Fibroblast of upper back skin (primary cell): ENCODE data around the gene FHL2.

ENCODE experiments used
- DNase-seq: peaks from one replicate; pipeline ENCODE4 v3.0.0-alpha.2; 2013

FHL2 gene

DNA sequence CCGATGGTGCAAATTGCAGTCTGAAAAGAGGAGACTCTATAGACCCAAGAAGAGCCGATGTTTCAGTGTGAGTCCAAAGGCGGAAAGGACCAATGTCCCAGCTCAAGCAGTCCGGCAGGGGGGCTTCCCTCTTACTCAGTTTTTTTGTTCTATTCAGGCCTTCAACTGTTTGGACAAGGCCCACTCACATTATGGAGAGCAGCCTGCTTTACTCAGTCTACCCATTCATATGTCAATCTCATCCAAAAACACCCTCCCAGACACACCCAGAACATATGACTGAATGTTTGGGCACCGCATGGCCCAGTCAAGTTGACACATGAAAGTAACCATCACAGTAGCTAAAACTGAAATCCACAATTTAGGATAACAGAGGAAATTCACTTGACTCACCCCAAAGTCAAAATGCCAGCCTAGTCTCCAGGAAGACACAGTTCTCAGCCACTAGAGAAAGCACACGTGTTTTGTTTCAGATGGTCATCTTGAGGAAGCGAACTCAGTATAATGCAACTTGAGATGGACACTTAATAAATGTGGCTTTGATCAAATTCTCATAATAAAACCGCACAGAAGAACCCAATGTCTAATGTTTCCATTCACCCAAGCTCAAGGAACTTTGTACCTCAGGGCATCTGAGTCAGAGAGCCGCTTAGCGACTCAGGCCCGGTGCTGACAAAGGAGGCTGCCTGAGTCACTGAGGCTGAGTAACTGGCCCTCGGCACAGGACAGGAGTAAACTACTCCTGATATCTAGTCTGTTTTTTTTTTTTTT, 2.4 kb downstream of the FHL2 start:
- DNase-seq = peak; percentile 97

GRCh38 chr2:105395691-105396090, 3.2 kb downstream of the FHL2 start:
- DNase-seq = no peak

- DNase-seq = peak; percentile 28
These were observed 3.8 kb downstream of the FHL2 start for GRCh38 chr2:105394951-105395611.

- DNase-seq = peak; percentile 88
These were observed 5.3 kb downstream of the FHL2 start for GRCh38 chr2:105393373-105394055.

DNA sequence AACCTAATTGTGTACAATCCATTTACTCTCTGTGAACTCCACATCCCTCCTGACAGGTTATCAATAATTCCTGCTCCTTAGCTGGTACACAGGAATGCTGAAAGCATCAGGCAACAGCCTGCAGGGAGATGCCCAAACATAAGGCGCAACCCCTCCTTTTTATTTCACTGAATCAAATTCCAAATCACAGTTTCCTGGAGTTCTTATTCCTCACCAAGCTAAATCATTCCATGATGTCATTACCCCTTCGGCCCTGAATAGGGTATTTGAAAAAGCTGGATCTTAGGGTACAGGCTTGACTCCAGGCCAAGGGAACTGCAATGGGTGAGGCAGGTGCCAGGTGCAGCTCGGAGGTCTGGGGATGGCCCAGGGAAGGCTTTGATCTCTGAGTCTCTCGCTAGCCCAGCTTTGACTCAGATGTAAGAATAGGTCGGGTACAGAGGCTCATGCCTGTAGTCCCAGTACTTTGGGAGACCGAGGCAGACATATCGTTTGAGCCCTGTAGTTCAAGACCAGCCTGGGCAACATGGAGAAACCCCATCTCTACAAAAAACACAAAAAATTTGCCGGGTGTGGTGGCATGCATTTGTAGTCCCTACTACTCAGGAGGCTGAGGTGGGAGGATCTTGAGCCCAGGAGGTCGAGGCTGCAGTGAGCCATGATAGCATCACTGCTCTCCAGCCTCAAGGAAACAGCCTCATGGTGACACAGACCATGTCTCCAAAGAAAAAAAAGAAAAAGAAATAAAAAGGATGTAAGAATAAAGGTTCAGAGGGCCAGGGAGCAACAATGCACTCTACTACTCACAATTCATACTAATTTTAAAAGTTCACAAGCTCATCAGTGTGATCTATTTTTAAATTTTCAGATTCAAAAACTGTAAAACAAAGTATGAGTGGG, 6.8 kb downstream of the FHL2 start:
- DNase-seq = no peak

- DNase-seq = peak; percentile 73
These were observed 7.7 kb downstream of the FHL2 start for GRCh38 chr2:105391058-105391627.

GRCh38 chr2:105390454-105390853, 8.4 kb downstream of the FHL2 start:
- no peak for DNase-seq

GRCh38 chr2:105388971-105389381, 9.9 kb downstream of the FHL2 start:
- DNase-seq = peak; percentile 94

- no peak for DNase-seq
These were observed 11.6 kb downstream of the FHL2 start for GRCh38 chr2:105387225-105387624.

DNA sequence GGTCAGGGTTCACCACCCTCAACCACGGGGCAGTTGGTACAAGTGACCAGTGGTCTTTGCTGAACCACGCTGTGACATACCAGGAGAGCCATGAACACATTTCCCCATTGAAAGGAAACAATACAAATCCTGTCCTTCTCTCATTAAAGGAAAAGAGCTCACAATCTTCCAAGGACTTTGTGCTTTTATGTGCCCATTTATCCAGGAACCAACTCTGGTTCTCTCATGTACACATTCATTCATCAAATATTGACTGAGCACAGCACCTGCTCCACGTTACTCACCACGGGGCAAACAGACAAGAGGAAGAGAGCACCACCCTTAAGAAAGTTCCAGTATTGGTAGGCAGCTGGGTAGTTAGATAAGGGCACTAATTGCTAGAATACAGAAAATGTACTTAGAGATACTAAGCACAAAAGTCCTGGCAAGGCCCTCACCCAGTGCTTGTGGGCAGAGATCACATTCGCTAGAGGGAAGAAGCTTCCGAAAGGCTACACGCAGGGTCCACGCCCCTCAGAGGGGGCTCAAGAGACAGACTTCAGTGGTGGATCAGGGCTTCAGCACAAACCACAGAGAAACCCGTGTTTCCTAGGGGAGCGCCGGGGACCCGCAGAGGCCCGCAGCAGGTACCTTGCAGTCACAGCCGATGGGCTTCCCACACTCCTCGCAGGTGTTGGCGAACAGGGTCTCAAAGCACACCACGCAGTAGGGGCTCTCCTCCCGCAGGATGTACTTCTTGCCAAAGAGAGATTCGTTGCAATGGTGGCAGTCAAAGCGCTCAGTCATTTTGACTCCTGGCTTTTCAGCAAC, 12.9 kb downstream of the FHL2 start:
- DNase-seq = no peak

DNA sequence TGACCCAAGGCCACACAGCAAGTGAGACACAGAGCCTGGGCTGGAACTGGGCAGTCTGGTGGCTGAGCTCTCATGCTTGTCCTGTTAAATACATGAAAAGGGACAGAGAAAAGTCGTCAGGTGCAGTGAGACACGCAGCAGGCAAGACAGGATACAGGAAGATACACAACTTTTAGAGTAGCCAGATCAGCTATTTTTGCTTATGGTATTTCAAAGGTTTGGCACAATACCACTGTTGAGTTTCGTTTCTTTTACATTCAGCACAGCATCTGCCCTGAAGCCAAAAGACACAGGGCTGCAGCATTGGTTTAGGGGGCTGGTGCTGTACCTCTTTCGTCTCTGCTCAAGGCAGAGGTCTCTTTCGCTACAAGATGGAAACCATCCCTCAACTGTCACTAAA, 14.0 kb downstream of the FHL2 start:
- no peak for DNase-seq

- DNase-seq = no peak
These were observed 14.6 kb downstream of the FHL2 start for GRCh38 chr2:105384216-105384615.

GRCh38 chr2:105383432-105384166, 15.3 kb downstream of the FHL2 start:
- DNase-seq = no peak

DNA sequence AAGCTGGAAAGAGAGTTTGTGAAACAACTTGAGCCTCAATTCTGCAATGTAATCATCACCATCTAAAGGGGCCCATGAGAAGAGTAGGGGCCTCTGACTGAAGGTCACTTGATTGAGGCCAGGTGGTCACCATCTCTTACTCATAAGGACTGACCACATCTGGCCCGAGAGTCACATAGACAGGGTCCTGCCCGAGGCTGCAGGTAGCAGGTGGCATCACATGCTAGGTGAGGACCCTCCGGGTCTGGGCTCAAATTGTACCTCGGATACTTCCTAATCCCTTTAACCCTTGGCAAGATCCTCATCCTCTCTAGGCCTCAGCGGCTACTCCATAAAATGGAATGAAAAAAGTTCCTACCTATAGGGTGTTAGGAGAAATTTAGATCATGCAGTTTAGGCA, 16.7 kb downstream of the FHL2 start:
- DNase-seq = no peak

DNA sequence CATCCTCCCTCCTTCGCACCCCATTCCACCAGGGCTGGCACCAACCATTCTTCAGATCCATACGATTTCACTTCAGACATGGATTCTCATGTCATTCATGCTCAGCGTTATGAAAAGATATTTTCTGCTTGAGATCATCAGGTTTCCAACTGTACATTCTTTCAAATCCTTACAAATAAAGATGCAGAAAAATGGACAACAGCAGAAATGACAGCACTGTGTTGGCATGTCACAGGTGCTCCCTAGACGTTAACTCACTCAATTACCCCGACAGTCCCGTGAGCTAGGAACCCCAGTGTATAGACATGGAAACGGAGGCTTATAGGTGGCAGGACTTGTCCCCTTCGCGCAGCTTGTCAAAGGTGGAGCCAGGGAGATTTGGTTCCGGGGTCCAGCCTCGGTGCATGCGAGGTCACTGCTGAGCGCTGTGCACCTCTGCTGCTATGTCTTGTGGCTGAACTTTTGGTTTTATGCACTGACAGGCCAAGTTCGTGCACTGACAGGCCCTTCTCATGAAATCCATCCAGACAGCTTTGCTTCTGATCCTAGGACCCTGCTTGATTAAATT, 17.7 kb downstream of the FHL2 start:
- DNase-seq = no peak

DNA sequence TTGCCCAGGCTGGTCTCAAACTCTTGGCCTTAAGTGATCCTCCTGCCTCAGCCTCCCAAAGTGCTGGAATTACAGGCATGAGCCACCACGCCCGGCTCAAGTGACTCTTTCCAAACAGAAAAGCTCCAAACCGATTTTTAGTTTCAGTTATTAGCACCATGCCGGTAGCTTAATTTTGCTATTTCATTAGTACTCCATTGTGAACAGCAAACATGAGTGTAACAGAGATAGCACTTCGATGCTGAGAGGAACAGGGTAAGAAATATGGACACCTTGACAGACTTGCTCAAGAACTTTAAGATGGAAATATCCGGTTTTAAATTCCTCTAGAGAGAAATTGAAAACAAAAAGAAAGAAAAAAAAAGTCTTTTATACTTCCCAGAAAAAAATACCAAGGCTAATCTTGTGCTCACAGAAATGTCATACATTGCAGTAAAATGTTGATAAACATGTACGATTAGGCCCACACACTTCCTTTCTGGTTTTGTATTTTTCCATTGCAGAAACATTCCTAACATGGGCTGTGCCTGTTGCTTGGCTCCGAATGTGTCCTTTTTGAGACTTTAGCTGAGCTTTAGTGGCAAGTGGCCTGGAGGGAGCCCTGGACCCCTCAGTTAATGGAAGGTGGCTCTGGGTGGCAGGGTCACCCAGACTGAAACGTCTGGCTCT, 18.3 kb downstream of the FHL2 start:
- DNase-seq = no peak

DNA sequence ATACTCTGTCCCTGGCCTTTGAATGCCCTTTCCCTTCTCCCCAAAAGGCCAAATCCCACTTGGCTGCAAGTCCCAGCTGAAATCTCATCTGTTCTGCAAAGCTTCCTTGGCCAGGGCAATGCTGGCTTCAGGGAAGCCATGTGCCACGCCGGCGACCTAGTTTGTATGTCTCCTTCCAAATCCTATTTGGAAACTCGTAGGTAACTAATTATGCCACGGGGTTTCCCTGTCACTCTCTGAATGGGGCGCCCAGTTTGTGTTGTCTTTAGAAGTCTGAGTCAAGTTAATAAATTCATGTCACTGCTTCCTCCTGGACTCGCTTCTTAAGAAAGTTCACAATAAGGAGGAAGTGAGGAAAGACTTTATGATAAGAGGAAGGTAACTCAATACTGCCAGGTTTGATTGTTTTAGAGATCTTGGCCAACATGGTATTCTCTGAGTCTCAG, 19.1 kb downstream of the FHL2 start:
- no peak for DNase-seq

GRCh38 chr2:105378921-105379383, 19.9 kb downstream of the FHL2 start:
- no peak for DNase-seq

DNA sequence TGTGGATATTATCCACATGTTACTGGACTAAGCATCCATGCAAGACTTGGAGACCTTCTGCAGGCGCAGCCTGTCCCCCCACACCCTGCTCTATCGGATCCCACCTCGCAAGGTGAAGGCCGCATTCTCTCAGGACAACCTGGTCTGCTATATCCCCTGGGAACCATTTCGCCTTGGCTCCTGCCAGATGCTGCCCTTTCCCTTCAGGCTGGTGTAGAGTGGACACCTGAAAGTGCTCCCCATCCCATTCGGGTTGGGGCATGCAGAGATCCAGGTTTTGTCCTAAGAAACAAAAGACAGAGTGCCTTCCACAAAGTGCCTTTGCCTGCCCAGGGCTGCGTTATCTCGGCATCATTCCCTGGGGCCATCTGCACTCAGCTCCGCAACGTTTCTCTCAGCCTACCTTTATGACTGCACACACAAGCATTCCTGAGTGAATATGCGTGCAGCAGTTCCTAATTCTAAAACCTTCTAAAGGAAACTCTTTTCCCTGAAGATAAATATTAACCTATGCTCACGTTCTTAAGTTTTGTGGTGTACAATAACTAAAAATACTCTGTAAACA, 20.5 kb downstream of the FHL2 start:
- DNase-seq = no peak
